GM18526 (cell line): Measurements from ENCODE around the gene SMAD6.

ENCODE experiments used
- POLR2A ChIP-seq: IDR thresholded peaks from 3 replicates; pipeline ENCODE4 v1.6.1; 2011; ENCODE audit not compliant: insufficient read length; ENCODE audit errors: extremely low read depth

Gene SMAD6

GRCh38 chr15:66702035-66702786 is at the start of gene SMAD6:
TSS of gene SMAD6 (plus strand) at chr15:66702236. CDS start at chr15:66703259, 1,023 bp downstream.
- TF ChIP-seq POLR2A = no peak

GRCh38 chr15:66652806-66653205 is 49.2 kb upstream of the SMAD6 start:
- no peak for TF ChIP-seq POLR2A

GRCh38 chr15:66653398-66653797 is 48.6 kb upstream of the SMAD6 start:
- no peak for TF ChIP-seq POLR2A

- no peak for TF ChIP-seq POLR2A
Observed at GRCh38 chr15:66653852-66654251, 48.2 kb upstream of the SMAD6 start.

GRCh38 chr15:66654361-66654738 is 47.7 kb upstream of the SMAD6 start:
- TF ChIP-seq POLR2A = no peak

- TF ChIP-seq POLR2A = no peak
Observed at GRCh38 chr15:66654739-66655375, 47.2 kb upstream of the SMAD6 start.

- TF ChIP-seq POLR2A = no peak
Observed at GRCh38 chr15:66655511-66655910, 46.5 kb upstream of the SMAD6 start.

GRCh38 chr15:66655997-66656396 is 46.0 kb upstream of the SMAD6 start:
- no peak for TF ChIP-seq POLR2A

GRCh38 chr15:66657185-66658020 is 44.6 kb upstream of the SMAD6 start:
- TF ChIP-seq POLR2A = no peak

GRCh38 chr15:66658044-66658443 is 44.0 kb upstream of the SMAD6 start:
- no peak for TF ChIP-seq POLR2A

GRCh38 chr15:66658855-66659254 is 43.2 kb upstream of the SMAD6 start:
- TF ChIP-seq POLR2A = no peak

- TF ChIP-seq POLR2A = no peak
Observed at GRCh38 chr15:66659384-66659783, 42.7 kb upstream of the SMAD6 start.

GRCh38 chr15:66661432-66662096 is 40.5 kb upstream of the SMAD6 start:
- no peak for TF ChIP-seq POLR2A

- TF ChIP-seq POLR2A = no peak
Observed at GRCh38 chr15:66662522-66662921, 39.5 kb upstream of the SMAD6 start.

GRCh38 chr15:66663664-66664063 is 38.4 kb upstream of the SMAD6 start:
- TF ChIP-seq POLR2A = no peak
